Measurements from ENCODE around the gene PKIB.
"Not testable (repeated sequence)": the region's sequence is repeated elsewhere in the genome, so short reads cannot be mapped to it uniquely, and the experiment has no call there.

The PKIB gene

GRCh38 chr6:122713138-122713537 lies 102.9 kb downstream of the PKIB start:
- no peak for DNase-seq

GRCh38 chr6:122714059-122714458 lies 103.9 kb downstream of the PKIB start:
- DNase-seq: peak in 1 of 2 experiments; percentile 23

GRCh38 chr6:122715725-122716124 lies 105.5 kb downstream of the PKIB start:
- no peak for DNase-seq

GRCh38 chr6:122717350-122717749 lies 107.1 kb downstream of the PKIB start:
- DNase-seq: no peak

- no peak for DNase-seq
Observed at GRCh38 chr6:122718616-122719015, 108.4 kb downstream of the PKIB start.

- DNase-seq: no peak
Observed at GRCh38 chr6:122719176-122719575, 109.0 kb downstream of the PKIB start.

- DNase-seq: no peak
Observed at GRCh38 chr6:122722746-122723145, 112.5 kb downstream of the PKIB start.

GRCh38 chr6:122726649-122727048 lies 116.4 kb downstream of the PKIB start:
- DNase-seq: no peak

- DNase-seq: no peak
Observed at GRCh38 chr6:122727244-122727643, 117.0 kb downstream of the PKIB start.

- DNase-seq: peak in 1 of 2 experiments; percentile 2
Observed at GRCh38 chr6:122730334-122730733, 120.1 kb downstream of the PKIB start.

GRCh38 chr6:122730775-122731386 lies 120.7 kb downstream of the PKIB start:
- peak; percentile 23 to 63 for DNase-seq

- no peak for DNase-seq
Observed at GRCh38 chr6:122733259-122733658, 123.1 kb downstream of the PKIB start.

GRCh38 chr6:122734529-122735395 lies 124.6 kb downstream of the PKIB start:
- DNase-seq: no peak

GRCh38 chr6:122735582-122735981 lies 125.4 kb downstream of the PKIB start:
- DNase-seq: peak; percentile 13 to 35

GRCh38 chr6:122736163-122736562 lies 126.0 kb downstream of the PKIB start:
- no peak for DNase-seq

GRCh38 chr6:122736616-122737015 lies 126.4 kb downstream of the PKIB start:
- no peak for DNase-seq

- DNase-seq: no peak
Observed at GRCh38 chr6:122740091-122740490, 129.9 kb downstream of the PKIB start.

GRCh38 chr6:122740936-122741335 lies 130.7 kb downstream of the PKIB start:
- DNase-seq: no peak

GRCh38 chr6:122744247-122744646 lies 134.0 kb downstream of the PKIB start:
- DNase-seq: peak; percentile 14 to 52

- DNase-seq: not testable (repeated sequence)
Observed at GRCh38 chr6:122744856-122745255, 134.7 kb downstream of the PKIB start.

- no peak for DNase-seq
Observed at GRCh38 chr6:122746688-122747087, 136.5 kb downstream of the PKIB start.

- no peak for DNase-seq
Observed at GRCh38 chr6:122747573-122747972, 137.4 kb downstream of the PKIB start.

- not testable (repeated sequence) for DNase-seq
Observed at GRCh38 chr6:122748945-122749344, 138.7 kb downstream of the PKIB start.

GRCh38 chr6:122749451-122750050 lies 139.3 kb downstream of the PKIB start:
- no peak for DNase-seq
